ENCODE results near the gene TBC1D28.
"Not testable (repeated sequence)": the region's sequence is repeated elsewhere in the genome, so short reads cannot be mapped to it uniquely, and the experiment has no call there.

TBC1D28 gene

GRCh38 chr17:18644291-18644690 is at the start of gene TBC1D28:
TBC1D28 (minus strand) TSS chr17:18644391; CDS start chr17:18641352, 3,039 bp downstream.
- H3K27me3 ChIP-seq (replicated peaks; ENCODE audit: control insufficient read depth, insufficient read depth, low read length); H3K4me1 ChIP-seq (ENCODE audit: control insufficient read depth, insufficient read depth, low read length); H3K36me3 ChIP-seq (ENCODE audit: control insufficient read depth, insufficient read depth, low read length, severe bottlenecking); H3K4me3 ChIP-seq (ENCODE audit: low read length); DNase-seq (ENCODE audit: low read depth); H3K9ac ChIP-seq (ENCODE audit: low read length); H3K9me3 ChIP-seq (ENCODE audit: control insufficient read depth, low read length): not testable (repeated sequence)

GRCh38 chr17:18682668-18683067 is 38.5 kb upstream of the TBC1D28 start:
- Histone ChIP-seq H3K4me3 (ENCODE audit: low read length) (peak overlapping the region; percentile 80), H3K9ac (ENCODE audit: low read length) (peak overlapping the region; percentile 34)
- H3K4me1 ChIP-seq (ENCODE audit: control insufficient read depth, insufficient read depth, low read length); H3K36me3 ChIP-seq (ENCODE audit: control insufficient read depth, insufficient read depth, low read length, severe bottlenecking); H3K27me3 ChIP-seq (replicated peaks; ENCODE audit: control insufficient read depth, insufficient read depth, low read length); H3K9me3 ChIP-seq (ENCODE audit: control insufficient read depth, low read length): not testable (repeated sequence)
- peak; percentile 2 for DNase-seq (ENCODE audit: low read depth)

- Histone ChIP-seq H3K9ac (ENCODE audit: low read length) (peak within 1 kb of the TSS; percentile 74), H3K4me3 (ENCODE audit: low read length) (peak within 1 kb of the TSS; percentile 80)
- H3K9me3 ChIP-seq (ENCODE audit: control insufficient read depth, low read length); H3K4me1 ChIP-seq (ENCODE audit: control insufficient read depth, insufficient read depth, low read length); H3K27me3 ChIP-seq (replicated peaks; ENCODE audit: control insufficient read depth, insufficient read depth, low read length); H3K36me3 ChIP-seq (ENCODE audit: control insufficient read depth, insufficient read depth, low read length, severe bottlenecking): not testable (repeated sequence)
- peak; percentile 94 for DNase-seq (ENCODE audit: low read depth)
These were observed 37.8 kb upstream of the TBC1D28 start, which contains the start of gene FOXO3B for GRCh38 chr17:18681767-18682571. FOXO3B (minus strand) TSS chr17:18682314; CDS start chr17:18681651, 663 bp downstream.

- H3K36me3 ChIP-seq (ENCODE audit: control insufficient read depth, insufficient read depth, low read length, severe bottlenecking); DNase-seq (ENCODE audit: low read depth); H3K27me3 ChIP-seq (replicated peaks; ENCODE audit: control insufficient read depth, insufficient read depth, low read length); H3K9me3 ChIP-seq (ENCODE audit: control insufficient read depth, low read length); H3K9ac ChIP-seq (ENCODE audit: low read length); H3K4me1 ChIP-seq (ENCODE audit: control insufficient read depth, insufficient read depth, low read length); H3K4me3 ChIP-seq (ENCODE audit: low read length): not testable (repeated sequence)
These were observed 33.2 kb upstream of the TBC1D28 start for GRCh38 chr17:18677381-18677780.

GRCh38 chr17:18676928-18677327 is 32.7 kb upstream of the TBC1D28 start:
- H3K9ac ChIP-seq (ENCODE audit: low read length); H3K27me3 ChIP-seq (replicated peaks; ENCODE audit: control insufficient read depth, insufficient read depth, low read length); H3K36me3 ChIP-seq (ENCODE audit: control insufficient read depth, insufficient read depth, low read length, severe bottlenecking); H3K4me1 ChIP-seq (ENCODE audit: control insufficient read depth, insufficient read depth, low read length); DNase-seq (ENCODE audit: low read depth); H3K4me3 ChIP-seq (ENCODE audit: low read length); H3K9me3 ChIP-seq (ENCODE audit: control insufficient read depth, low read length): not testable (repeated sequence)

- not testable (repeated sequence) for H3K4me1 ChIP-seq (ENCODE audit: control insufficient read depth, insufficient read depth, low read length); DNase-seq (ENCODE audit: low read depth); H3K9ac ChIP-seq (ENCODE audit: low read length); H3K27me3 ChIP-seq (replicated peaks; ENCODE audit: control insufficient read depth, insufficient read depth, low read length); H3K4me3 ChIP-seq (ENCODE audit: low read length)
- peaks cover 13% of the 10 kb centered on the region for H3K36me3 ChIP-seq (ENCODE audit: control insufficient read depth, insufficient read depth, low read length, severe bottlenecking)
- H3K9me3 ChIP-seq (ENCODE audit: control insufficient read depth, low read length), result peaks cover 22% of the 10 kb centered on the region
These were observed 28.4 kb upstream of the TBC1D28 start for GRCh38 chr17:18672395-18673227.

GRCh38 chr17:18668625-18669024 is 24.4 kb upstream of the TBC1D28 start:
- not testable (repeated sequence) for DNase-seq (ENCODE audit: low read depth); H3K9ac ChIP-seq (ENCODE audit: low read length); H3K4me1 ChIP-seq (ENCODE audit: control insufficient read depth, insufficient read depth, low read length); H3K27me3 ChIP-seq (replicated peaks; ENCODE audit: control insufficient read depth, insufficient read depth, low read length); H3K4me3 ChIP-seq (ENCODE audit: low read length)
- Histone ChIP-seq H3K36me3 (ENCODE audit: control insufficient read depth, insufficient read depth, low read length, severe bottlenecking) (peaks cover 13% of the 10 kb centered on the region), H3K9me3 (ENCODE audit: control insufficient read depth, low read length) (peaks cover 44% of the 10 kb centered on the region)

- not testable (repeated sequence) for DNase-seq (ENCODE audit: low read depth); H3K4me3 ChIP-seq (ENCODE audit: low read length); H3K9ac ChIP-seq (ENCODE audit: low read length); H3K27me3 ChIP-seq (replicated peaks; ENCODE audit: control insufficient read depth, insufficient read depth, low read length); H3K4me1 ChIP-seq (ENCODE audit: control insufficient read depth, insufficient read depth, low read length)
- Histone ChIP-seq H3K9me3 (ENCODE audit: control insufficient read depth, low read length) (peaks cover 55% of the 10 kb centered on the region), H3K36me3 (ENCODE audit: control insufficient read depth, insufficient read depth, low read length, severe bottlenecking) (peaks cover 13% of the 10 kb centered on the region)
These were observed 23.3 kb upstream of the TBC1D28 start for GRCh38 chr17:18667535-18667934.

- DNase-seq (ENCODE audit: low read depth); H3K36me3 ChIP-seq (ENCODE audit: control insufficient read depth, insufficient read depth, low read length, severe bottlenecking); H3K9ac ChIP-seq (ENCODE audit: low read length); H3K27me3 ChIP-seq (replicated peaks; ENCODE audit: control insufficient read depth, insufficient read depth, low read length); H3K4me3 ChIP-seq (ENCODE audit: low read length); H3K4me1 ChIP-seq (ENCODE audit: control insufficient read depth, insufficient read depth, low read length): not testable (repeated sequence)
- H3K9me3 ChIP-seq (ENCODE audit: control insufficient read depth, low read length), result peaks cover 67% of the 10 kb centered on the region
These were observed 22.1 kb upstream of the TBC1D28 start for GRCh38 chr17:18666326-18666725.

- H3K27me3 ChIP-seq (replicated peaks; ENCODE audit: control insufficient read depth, insufficient read depth, low read length), result not testable (repeated sequence)
These were observed 17.9 kb upstream of the TBC1D28 start for GRCh38 chr17:18661924-18662624.

GRCh38 chr17:18650094-18650493 is 5.9 kb upstream of the TBC1D28 start:
- not testable (repeated sequence) for H3K4me3 ChIP-seq (ENCODE audit: low read length); H3K4me1 ChIP-seq (ENCODE audit: control insufficient read depth, insufficient read depth, low read length); H3K36me3 ChIP-seq (ENCODE audit: control insufficient read depth, insufficient read depth, low read length, severe bottlenecking); H3K27me3 ChIP-seq (replicated peaks; ENCODE audit: control insufficient read depth, insufficient read depth, low read length); H3K9me3 ChIP-seq (ENCODE audit: control insufficient read depth, low read length); DNase-seq (ENCODE audit: low read depth); H3K9ac ChIP-seq (ENCODE audit: low read length)

More at GRCh38 chr17:18661924-18662624, 17.9 kb upstream of the TBC1D28 start:
- H3K36me3 ChIP-seq (ENCODE audit: control insufficient read depth, insufficient read depth, low read length, severe bottlenecking); H3K4me1 ChIP-seq (ENCODE audit: control insufficient read depth, insufficient read depth, low read length); H3K9ac ChIP-seq (ENCODE audit: low read length); DNase-seq (ENCODE audit: low read depth): not testable (repeated sequence)
- Histone ChIP-seq H3K9me3 (ENCODE audit: control insufficient read depth, low read length) (peaks cover 63% of the 10 kb centered on the region), H3K4me3 (ENCODE audit: low read length) (peak overlapping the region; percentile 59)

All from adipocyte (in vitro differentiated cells).